Astrocyte of the cerebellum (primary cell): ENCODE results near the gene NKX2-3.

Experiments used
- DNase-seq: peaks from one replicate; pipeline ENCODE4 v3.0.0-alpha.2; 2011; ENCODE audit warnings: low read depth
- H3K4me3 ChIP-seq: 2 replicates; pipeline ENCODE4 v1.5.1; 2011; ENCODE audit warnings: mild to moderate bottlenecking, low read depth, low read length, moderate library complexity
- in situ Hi-C: cut with HindIII; loops from 2 replicates; pipeline ENCODE4 v1.10.0; 2017; ENCODE audit warnings: low sequenced_read_pairs
- TF ChIP-seq, protein P1 (sequence below): IDR thresholded peaks from 2 replicates; pipeline ENCODE4 v1.5.1; 2012; ENCODE audit warnings: low read length, low read depth, moderate library complexity, mild to moderate bottlenecking; ENCODE audit errors: missing control alignments

NKX2-3 gene

DNA sequence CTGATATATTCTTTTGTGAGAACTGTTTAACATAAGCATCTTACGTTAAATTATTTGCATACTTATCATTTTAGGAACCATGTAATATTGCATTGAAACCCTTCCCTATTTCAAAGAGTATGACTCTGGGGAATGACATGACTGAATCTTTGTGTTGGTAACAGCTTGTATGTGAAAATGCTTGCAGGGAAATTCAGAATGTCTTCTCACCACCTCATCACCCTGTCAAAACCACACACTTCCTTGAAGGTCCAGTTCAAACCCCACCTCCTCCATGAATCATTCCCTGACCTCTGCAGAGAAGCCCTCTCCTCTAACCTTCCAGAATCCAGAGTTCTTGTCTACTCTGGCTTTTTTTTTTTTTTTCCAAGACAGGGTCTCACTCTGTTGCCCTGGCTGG, 26.3 kb upstream of the NKX2-3 start:
- TF ChIP-seq, protein P1, sequence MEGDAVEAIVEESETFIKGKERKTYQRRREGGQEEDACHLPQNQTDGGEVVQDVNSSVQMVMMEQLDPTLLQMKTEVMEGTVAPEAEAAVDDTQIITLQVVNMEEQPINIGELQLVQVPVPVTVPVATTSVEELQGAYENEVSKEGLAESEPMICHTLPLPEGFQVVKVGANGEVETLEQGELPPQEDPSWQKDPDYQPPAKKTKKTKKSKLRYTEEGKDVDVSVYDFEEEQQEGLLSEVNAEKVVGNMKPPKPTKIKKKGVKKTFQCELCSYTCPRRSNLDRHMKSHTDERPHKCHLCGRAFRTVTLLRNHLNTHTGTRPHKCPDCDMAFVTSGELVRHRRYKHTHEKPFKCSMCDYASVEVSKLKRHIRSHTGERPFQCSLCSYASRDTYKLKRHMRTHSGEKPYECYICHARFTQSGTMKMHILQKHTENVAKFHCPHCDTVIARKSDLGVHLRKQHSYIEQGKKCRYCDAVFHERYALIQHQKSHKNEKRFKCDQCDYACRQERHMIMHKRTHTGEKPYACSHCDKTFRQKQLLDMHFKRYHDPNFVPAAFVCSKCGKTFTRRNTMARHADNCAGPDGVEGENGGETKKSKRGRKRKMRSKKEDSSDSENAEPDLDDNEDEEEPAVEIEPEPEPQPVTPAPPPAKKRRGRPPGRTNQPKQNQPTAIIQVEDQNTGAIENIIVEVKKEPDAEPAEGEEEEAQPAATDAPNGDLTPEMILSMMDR: no peak
- H3K4me3 ChIP-seq: no peak overlapping the region
- in situ Hi-C loops: no loop called here
- no peak for DNase-seq

DNA sequence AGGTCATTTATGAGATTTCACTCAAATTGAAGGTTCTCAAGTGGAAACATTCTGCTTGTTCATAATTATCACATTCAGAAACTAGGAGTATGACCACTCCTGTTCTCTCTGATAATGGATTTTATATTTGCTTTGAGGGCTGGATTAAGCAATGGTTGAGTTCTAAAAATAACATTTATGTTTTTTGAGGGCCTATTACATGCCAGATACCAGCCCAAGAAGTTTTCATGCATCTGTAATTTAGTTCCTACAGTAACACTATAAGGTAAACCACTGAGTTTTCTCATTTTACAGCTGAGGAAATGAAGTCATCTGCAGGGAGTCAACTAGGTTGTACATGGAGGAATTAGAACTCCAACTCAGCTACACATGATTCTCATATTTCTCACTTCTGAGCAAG, 25.5 kb upstream of the NKX2-3 start:
- in situ Hi-C loops: no loop called here
- H3K4me3 ChIP-seq: no peak overlapping the region
- TF ChIP-seq, protein P1: no peak
- DNase-seq: no peak

DNA sequence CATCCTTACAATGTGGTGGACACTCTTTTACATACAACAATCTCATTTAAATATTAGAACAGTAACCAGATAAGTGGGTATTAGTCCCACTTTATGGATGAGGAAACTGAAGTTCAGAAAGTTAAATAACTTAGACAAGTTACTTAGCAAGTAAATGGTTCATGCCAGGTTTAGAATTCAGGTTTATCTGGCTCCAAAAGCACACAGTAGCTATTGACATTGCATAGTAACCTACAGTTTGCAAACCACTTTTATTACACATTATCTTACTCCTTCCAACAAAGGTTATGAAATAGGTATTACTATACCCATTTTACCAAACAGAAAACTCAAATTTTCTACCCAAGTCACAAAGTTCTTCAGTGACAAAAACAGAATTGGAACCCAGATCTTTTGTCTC, 19.7 kb upstream of the NKX2-3 start:
- in situ Hi-C loops: no loop called here
- H3K4me3 ChIP-seq: no peak overlapping the region
- no peak for DNase-seq
- TF ChIP-seq, protein P1: no peak

DNA sequence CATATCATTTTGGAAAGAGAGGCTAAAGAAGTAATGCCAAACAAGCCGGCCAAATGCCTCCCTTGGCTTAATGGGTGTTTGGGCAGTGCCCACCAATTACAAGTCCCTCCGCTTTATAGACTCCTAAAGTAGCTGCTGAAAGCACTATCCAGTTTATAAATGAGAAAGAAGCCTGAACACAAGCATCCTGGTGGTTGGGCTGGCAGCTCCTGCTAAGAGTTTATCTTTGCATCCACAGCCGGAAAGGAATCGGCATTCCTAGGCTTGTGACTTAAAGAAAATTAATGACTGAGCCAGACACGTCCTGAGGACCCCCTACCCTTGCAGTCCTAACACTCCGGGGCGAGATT, 13.1 kb upstream of the NKX2-3 start:
- no peak overlapping the region for H3K4me3 ChIP-seq
- no peak for DNase-seq
- in situ Hi-C loops: no loop called here
- TF ChIP-seq, protein P1: no peak

DNA sequence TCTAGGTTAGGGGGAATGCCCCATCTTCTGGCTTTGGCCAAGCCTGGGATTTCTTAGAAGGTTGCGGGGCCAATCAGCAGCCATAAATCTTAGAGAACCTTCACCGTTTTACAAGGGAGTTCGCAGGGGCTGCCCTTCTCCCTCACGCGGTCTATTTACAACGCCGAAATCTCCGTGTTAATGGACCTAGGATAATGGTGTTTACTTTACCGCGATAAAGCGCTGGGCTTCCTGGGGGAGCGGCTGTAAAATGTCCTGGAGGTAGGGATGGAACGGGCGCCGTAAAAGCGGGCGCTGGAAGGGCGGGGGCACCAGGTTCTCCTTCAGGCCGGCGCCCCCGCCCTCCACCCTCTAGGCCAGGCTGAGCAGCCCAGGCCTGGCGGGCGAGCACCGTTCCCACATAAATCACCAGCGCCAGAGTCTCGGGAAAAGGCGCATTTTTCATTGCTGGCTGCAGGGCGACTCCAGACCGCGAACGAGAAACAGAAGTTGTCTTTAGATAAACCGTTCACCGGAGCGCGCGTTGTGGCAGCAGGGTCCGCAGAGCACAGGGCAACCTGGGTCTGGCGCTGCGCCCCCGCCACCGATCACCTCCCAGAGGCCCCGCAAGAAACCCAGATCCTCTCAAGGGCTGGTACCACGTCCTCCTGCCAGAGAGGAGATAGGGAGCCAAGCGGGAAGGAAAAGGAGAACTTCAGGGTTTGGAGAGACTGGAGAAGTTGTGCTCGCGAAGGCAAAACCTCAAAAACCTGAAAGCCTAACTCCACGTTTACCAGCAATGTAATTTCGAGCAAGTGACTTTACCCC, 12.5 kb upstream of the NKX2-3 start:
- in situ Hi-C loops: no loop called here
- no peak overlapping the region for H3K4me3 ChIP-seq
- no peak for DNase-seq
- TF ChIP-seq, protein P1: no peak

DNA sequence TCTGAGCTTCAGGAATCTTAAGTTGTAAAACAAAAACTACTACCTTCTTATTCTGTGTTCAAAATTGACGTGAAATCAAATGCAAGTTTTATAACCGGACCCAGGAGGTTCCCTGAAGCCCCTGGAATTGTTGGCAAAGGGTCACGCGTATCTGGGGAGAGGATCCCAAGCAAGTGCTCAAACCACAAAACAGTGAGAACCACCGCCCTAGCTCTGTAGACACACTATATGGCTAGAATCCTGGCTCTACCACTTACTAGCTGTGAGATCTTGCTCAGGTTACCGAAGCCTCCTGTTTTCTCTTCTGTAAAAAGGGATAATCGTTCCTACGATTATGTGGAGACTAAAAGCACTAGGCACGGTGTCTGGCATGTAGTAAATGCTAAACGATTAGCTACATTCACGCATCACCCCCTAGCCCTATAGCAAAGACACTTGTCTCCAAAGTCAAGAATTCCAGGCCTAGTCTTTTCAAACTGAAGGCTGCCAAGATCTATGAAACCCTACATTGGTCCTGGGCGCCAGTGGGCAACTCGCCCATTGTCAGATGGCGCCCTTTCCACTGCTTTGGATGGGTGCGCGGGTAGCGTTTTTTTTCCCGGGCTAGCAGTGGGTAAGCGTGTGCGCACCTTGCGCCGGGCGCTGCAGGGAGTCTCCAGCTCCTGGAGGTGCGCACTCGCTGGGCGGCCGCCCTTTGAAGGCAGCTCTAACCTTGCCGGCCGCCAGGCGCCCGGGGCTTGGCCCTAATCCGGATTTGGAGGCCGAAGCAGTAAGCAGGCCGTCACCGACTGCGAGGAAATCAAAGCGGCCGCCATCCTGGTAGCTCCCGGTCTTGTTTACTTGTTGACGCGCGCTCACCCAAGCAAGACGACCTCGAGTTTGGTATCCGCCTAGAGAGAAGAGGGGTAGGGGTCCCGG, 11.6 kb upstream of the NKX2-3 start:
- TF ChIP-seq, protein P1: no peak
- no peak for DNase-seq
- in situ Hi-C loops: no loop called here
- H3K4me3 ChIP-seq: no peak overlapping the region
